Medulla oblongata (tissue), 1 donor: ENCODE measurements around the gene SLC28A3.
A peak's percentile ranks its signal among the peaks of the same experiment; 100 is the strongest.

Experiments
- DNase-seq: peaks from one replicate; pipeline ENCODE4 v3.0.0-alpha.2; 2015; ENCODE audit errors: extremely low spot score

SLC28A3 gene

DNA sequence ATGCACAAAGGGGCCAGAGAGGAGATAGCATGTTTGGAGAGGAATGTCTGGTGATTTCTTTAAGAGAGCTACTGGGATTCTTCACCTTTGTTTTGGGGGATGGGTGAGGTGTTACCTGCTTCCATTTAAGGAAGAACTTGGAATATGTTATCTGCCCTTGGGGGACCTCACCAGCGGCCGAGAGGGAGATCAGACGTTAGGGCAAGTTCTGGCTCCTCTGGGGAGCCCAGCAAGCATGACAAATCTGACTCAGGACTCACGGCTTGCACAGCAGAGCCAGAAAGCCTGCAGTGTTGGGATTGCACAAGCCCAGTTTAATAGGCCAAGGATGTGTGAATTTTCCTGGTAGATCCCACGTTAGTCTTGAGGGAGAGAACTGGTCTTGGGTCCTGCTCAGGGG lies 40.3 kb downstream of the SLC28A3 start:
- no peak for DNase-seq

GRCh38 chr9:84297162-84297821 lies 43.3 kb downstream of the SLC28A3 start:
- no peak for DNase-seq

- no peak for DNase-seq
These were observed 44.3 kb downstream of the SLC28A3 start for GRCh38 chr9:84296146-84296843.

DNA sequence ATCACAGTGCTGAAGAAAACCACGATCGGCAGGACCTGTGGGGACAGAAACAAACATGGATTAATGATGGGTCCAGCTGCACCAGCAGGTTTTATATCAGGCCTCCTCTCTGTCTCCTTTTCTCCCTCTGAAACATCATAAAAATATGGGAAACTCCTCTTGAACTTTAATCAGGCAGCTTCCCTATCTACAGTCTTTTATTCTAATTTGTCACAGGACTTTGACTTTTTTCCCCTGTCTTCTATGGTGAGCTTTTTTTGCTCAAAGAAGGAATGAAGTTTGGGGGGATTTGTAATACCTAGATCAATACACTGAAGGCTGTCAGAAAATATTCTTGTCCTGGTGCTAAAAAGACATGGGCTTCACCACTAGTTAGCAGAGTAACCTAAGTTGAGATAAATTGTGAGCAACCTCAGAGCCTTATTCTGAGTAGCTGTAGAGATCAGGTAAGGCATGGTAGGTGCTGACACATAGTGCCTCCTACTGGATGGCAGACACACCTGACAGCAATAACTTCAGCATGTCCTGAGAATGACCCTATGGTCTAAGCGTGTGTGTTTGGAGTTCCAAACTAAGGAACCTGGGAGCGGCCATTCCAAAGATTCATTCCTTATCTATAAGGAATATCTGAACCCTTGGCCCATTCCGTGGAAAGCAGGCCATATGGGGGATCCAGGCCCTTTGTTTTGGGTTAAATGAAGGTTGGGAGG lies 46.2 kb downstream of the SLC28A3 start:
- DNase-seq, result no peak

DNA sequence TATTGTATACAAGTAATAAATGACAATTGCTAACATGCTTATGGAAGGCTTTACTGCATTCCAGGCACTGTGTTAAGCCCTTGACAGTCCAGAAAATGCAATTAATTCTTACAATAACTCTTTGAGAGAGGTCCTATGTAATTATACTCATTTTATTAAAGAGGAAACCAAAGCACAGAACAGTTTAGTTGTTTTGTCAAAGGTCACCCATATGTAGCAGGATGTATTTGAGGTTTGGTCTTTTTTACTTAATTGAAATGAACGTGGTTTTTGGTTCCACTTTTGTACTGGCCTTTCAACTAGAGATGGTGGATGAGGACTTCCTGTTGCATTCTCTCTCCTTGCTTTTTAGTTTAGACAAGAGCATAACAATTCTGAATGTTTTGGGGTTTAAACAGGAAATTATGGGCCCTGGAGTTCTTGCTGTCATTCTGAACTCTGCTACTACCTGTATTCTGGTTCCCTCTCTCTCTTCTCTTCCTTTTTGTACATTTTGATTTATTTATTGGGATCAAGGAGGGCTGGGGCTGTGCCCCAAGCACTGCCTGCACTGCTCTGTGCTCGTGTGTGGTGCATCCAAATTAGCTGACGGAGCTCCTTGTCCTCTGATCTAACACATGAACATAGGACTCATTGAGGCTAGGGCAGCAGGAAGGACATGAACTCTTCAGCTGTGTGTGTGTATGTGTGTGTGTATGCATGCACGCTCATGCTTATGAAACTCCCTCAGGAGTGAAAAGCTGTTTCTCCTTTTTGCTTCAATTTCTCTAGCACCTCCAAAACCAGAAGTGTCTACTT lies 47.4 kb downstream of the SLC28A3 start:
- DNase-seq, result no peak

- no peak for DNase-seq
These were observed 55.2 kb downstream of the SLC28A3 start for GRCh38 chr9:84285381-84285780.

GRCh38 chr9:84283946-84284345 lies 56.6 kb downstream of the SLC28A3 start:
- DNase-seq, result peak; percentile 48

GRCh38 chr9:84278130-84278529 lies 62.4 kb downstream of the SLC28A3 start:
- DNase-seq, result no peak

DNA sequence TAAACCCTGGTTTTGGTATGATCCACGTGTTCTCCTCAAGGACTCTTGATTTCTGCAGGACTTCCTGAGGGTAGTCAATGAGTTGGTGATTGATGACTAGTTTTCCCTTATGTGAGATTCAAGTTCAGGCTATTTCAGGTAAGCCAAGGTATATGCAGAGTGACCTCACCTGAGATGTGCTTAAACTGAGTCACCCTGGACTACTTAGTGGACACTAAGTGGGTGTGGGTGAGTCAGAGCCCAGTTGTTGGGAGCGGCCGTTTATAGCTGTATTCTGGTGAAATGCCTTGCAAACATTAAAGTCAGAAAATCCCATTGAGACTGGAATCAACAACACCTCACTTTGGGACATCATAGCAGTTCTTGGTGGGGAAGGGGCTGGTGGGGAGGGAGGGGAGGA lies 62.9 kb downstream of the SLC28A3 start:
- DNase-seq, result no peak

DNA sequence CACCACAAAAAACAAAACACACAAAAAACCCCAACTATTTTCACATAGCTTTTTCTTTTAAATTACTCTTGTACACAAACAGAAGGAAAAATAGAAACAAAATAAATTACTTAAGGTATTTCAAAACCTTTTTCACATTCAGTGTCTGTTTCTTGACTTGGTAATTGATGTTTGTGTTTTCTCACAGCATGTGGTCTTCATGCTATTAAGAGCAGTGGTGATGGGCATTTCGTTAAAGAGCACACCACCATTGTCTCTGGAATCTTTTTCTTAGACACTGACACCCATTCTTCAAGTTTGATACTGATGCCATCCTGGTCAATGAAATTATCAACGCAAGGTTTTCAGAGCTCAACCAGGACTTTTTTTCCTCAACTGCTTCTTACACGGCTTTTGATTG lies 63.8 kb downstream of the SLC28A3 start:
- no peak for DNase-seq

GRCh38 chr9:84271921-84272556 lies 68.5 kb downstream of the SLC28A3 start:
- DNase-seq, result peak; percentile 5

GRCh38 chr9:84271531-84271900 lies 69.0 kb downstream of the SLC28A3 start:
- peak; percentile 43 for DNase-seq

DNA sequence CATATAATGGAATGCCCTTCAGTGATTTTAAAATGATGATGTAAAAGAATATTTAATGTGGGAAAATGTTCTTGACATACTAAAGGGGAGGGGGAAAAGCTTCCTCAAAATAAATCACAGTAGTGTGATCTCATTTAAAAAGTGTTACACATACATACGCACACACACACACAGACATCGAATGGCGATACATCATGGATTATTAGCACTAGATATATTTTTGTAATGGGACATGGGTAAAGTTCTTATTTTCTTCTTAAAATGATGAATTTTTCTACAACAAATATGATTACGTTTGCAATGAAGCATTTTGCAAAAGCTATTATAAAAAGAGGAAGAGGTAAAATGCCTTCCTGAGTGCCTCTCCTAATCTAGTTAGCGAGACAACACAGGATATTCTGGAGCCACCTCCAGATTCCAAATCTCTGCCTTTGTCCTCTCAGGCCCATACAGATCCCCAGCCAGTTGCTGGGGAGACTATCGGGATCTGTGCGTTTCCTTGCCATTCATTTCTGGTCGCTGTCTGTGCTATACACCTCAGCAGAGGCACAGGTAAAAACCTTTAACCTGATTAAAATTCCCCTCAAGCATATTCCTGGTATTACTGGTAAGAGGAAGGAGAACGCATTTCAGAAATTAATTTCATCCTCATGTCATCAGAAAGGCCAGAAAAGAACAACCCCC lies 69.6 kb downstream of the SLC28A3 start:
- DNase-seq, result no peak

DNA sequence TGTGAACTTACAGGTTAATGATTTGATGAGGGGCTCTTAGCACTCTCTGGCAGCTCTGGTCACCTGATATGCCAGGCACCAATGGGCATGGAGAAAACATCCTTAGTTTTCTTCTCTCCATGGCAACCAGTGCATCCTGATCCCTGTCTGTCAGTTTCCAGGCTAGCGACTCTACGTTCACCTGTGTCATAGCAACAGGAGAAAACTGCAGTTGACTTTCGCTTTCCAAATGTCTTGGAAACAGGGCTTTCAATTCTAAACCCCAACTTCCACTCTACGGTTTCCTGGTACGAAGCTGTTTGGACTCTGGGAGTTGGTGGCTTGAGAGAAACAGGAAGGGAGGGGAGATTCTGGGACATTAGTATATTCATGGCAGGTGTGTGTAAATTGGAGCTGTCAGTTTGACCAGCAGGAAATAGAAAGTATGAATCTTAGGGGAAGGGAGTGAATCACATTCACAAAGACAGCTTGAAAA lies 74.4 kb downstream of the SLC28A3 start:
- DNase-seq, result no peak

- no peak for DNase-seq
These were observed 76.1 kb downstream of the SLC28A3 start for GRCh38 chr9:84264307-84265029.

- peak; percentile 91 for DNase-seq
These were observed 79.3 kb downstream of the SLC28A3 start for GRCh38 chr9:84261070-84261746.

GRCh38 chr9:84258371-84258770 lies 82.2 kb downstream of the SLC28A3 start:
- no peak for DNase-seq

DNA sequence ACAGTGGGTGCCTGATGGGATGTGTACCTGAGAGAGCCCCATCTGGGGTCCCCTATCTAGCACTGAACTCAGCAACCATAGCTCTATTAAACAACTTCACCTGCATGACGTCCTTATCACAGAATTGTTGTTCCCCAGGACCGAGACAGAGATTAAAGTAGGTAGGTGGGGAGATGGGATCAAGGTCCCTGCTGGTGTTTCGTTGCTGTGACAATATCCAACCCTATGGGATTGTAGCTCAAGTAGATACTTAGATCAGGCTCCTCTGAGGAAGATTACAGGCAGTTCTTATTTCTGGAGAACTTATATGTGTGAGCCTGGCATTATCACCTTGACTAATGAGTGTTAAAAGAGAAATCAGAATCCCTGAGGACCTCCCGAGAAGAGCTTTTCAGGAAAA lies 84.9 kb downstream of the SLC28A3 start:
- no peak for DNase-seq

DNA sequence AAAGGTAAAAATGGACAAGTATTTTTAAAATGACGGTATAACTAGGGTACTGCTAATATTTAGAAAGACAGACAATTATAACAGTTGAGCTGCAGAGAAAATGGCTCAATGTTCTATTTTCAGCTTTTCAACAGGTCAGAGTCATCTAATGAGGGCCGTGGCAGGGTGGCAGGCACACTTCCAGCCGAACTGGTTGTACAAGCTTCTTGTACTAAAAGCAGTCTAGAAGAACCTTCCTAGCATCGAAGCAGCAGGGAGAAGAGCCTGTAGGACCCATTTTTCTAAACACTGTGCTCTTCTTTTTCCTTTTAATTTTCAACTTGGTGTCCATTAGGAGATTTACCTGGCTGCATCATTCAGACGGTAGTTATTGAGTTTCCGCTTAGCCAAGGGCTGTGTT lies 85.6 kb downstream of the SLC28A3 start:
- no peak for DNase-seq

- DNase-seq, result no peak
These were observed 88.6 kb downstream of the SLC28A3 start for GRCh38 chr9:84251921-84252320.
